Activated T-helper 1 cell treated with anti-CD3 and anti-CD28 coated beads, Interleukin-12 subunit alpha, Interleukin-12 subunit beta, Interleukin-2, Interleukin-4 antibody, amounts not matched to agents 30 ng/mL and 10 ng/mL and 1 ng/mL, durations not matched to agents 14 hours and 24 hours and 36 hours (primary cell): ENCODE measurements around the gene SLC25A30. TPM values are rescaled to one million over a fixed set of nuclear protein-coding genes. Genes with fewer than 3 reads are reported as not detected.

Experiments
- total RNA-seq: library from RNA; stranded (reverse); gene quantifications from 2 replicates; pipeline ENCODE4 v1.2.3, GENCODE V29; 2022

SLC25A30 gene
- total RNA-seq, 1 donor from 2014 or later: 16.3 TPM

Other genes with a start within 250 kb of the SLC25A30 start
- not detected in 2 replicates for gene KCTD4, start 217.3 kb downstream of the SLC25A30 start, total RNA-seq
- 2,353 and 2,360 TPM in 2 replicates for gene TPT1, start 77.2 kb downstream of the SLC25A30 start, total RNA-seq
- 22.9 and 23.2 TPM in 2 replicates for gene COG3, start 46.6 kb upstream of the SLC25A30 start, total RNA-seq
- gene ERICH6B, start 197.4 kb upstream of the SLC25A30 start, total RNA-seq: not detected in 2 replicates